Measurements from ENCODE around the gene PIP5K1B.

DNA sequence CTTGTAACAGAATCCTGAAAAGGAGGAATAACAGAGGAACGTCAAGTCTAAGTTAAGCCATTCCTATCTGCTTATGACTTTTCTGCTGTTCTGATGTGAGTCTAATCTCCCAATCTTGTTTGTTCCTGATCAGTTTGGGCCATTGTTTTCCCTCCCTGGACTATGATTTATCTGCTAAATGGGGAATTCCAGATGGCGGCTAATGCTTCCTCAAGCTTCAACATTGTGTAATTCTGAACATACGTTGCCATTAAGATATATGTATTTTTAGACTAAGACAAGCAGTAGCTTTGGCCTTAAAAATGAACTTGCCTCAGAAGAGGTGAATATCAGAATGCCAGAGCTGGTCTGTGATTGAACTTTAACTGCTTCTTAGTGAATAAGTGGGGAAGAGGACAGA lies 166.2 kb downstream of the PIP5K1B start:
- TF ChIP-seq CTCF (IDR thresholded peaks at IDR 0.05; ENCODE audit: low read length): no peak
- no peak for TF ChIP-seq EZH2phosphoT487 (IDR thresholded peaks at IDR 0.05; ENCODE audit: low read length)
- TF ChIP-seq EZH2 (optimal IDR thresholded peaks at IDR 0.05; ENCODE audit: low read depth, low read length): no peak

All from MM.1S (cell line).